SK-N-SH (cell line): ENCODE data around the gene DMGDH. TPM values are rescaled to one million over a fixed set of nuclear protein-coding genes. Genes with fewer than 3 reads are reported as not detected.

ENCODE experiments used
- CTCF ChIA-PET: fragments of 300-600, 350-600 bp; formaldehyde crosslinking; extraction: SDS; loops from one replicate; lab custom pipeline; 2021; lab: Yijun Ruan, JAX
- POLR2A ChIA-PET: fragments of 350-600 bp; sonication (Branson Sonifier 250); formaldehyde crosslinking; extraction: SDS; loops from one replicate; lab custom pipeline; 2020; ENCODE audit warnings: antibody characterized with exemption, inconsistent platforms; lab: Yijun Ruan, JAX
- DNase-seq: peaks from one replicate; pipeline ENCODE4 v3.0.0; 2012
- H2AFZ ChIP-seq: fragments of 200-600 bp; sonication (generic); 2 replicates; pipeline ENCODE4 v1.8.1; 2016; ENCODE audit warnings: antibody characterized with exemption, mild to moderate bottlenecking, low read depth
- H3F3A ChIP-seq: fragments of 200-600 bp; sonication (generic); replicated peaks from 2 replicates; pipeline ENCODE3; 2016; ENCODE audit warnings: antibody characterized with exemption, mild to moderate bottlenecking; ENCODE audit not compliant: insufficient read depth
- H3K27ac ChIP-seq, 2 experiments: fragments of 200-500 bp in 1 of 2; fragments of 200-600 bp in 1 of 2; sonication (Bioruptor generic) in 1 of 2; sonication (generic), shearing (Covaris generic) in 1 of 2; 2 replicates each; pipeline versions ENCODE4 v1.5.1 to v1.6.1; 2014 to 2016; ENCODE audit warnings: low read depth in 2 of 2, inconsistent platforms in 1 of 2, low read length in 1 of 2, mild to moderate bottlenecking in 1 of 2, mixed read lengths in 1 of 2
- H3K27me3 ChIP-seq: fragments of 200-600 bp; sonication (generic), shearing (Covaris generic); 2 replicates; pipeline ENCODE4 v1.6.1; 2016; ENCODE audit warnings: mixed run types; ENCODE audit not compliant: insufficient read depth
- H3K36me3 ChIP-seq, 2 experiments: fragments of 200-500 bp in 1 of 2; fragments of 200-600 bp in 1 of 2; sonication (Bioruptor generic) in 1 of 2; sonication (generic) in 1 of 2; replicated peaks in 1 of 2; 2 replicates each; pipeline versions ENCODE3 to v1.5.1; 2014 to 2016; ENCODE audit warnings: low read length in 1 of 2, mild to moderate bottlenecking in 1 of 2; ENCODE audit not compliant: insufficient read depth in 2 of 2, control insufficient read depth in 1 of 2
- H3K4me1 ChIP-seq, 2 experiments: fragments of 200-500 bp in 1 of 2; fragments of 200-600 bp in 1 of 2; sonication (Bioruptor generic) in 1 of 2; sonication (generic), shearing (Covaris generic) in 1 of 2; 2 replicates each; pipeline versions ENCODE4 v1.5.1 to v1.6.1; 2014 to 2016; ENCODE audit warnings: low read depth in 1 of 2, low read length in 1 of 2, mixed run types in 1 of 2; ENCODE audit not compliant: insufficient read depth in 2 of 2, control insufficient read depth in 1 of 2
- H3K4me2 ChIP-seq: fragments of 200-600 bp; sonication (generic), shearing (Covaris generic); 2 replicates; pipeline ENCODE4 v1.6.1; 2017; ENCODE audit warnings: mixed run types
- H3K4me3 ChIP-seq, 2 experiments: fragments of 200-500 bp in 1 of 2; fragments of 200-600 bp in 1 of 2; sonication (Bioruptor generic) in 1 of 2; sonication (generic), shearing (Covaris generic) in 1 of 2; 2 replicates each; pipeline versions ENCODE4 v1.5.1 to v1.8.1; 2014 to 2016; ENCODE audit warnings: low read depth in 2 of 2, inconsistent platforms in 1 of 2, low read length in 1 of 2, mild to moderate bottlenecking in 1 of 2, mixed read lengths in 1 of 2, moderate library complexity in 1 of 2
- H3K79me2 ChIP-seq: fragments of 200-600 bp; sonication (generic); 2 replicates; pipeline ENCODE4 v1.8.1; 2017; ENCODE audit warnings: mild to moderate bottlenecking; ENCODE audit not compliant: insufficient read depth
- H3K9ac ChIP-seq: fragments of 200-600 bp; sonication (generic); 2 replicates; pipeline ENCODE4 v1.6.1; 2017; ENCODE audit warnings: mixed run types
- H3K9me2 ChIP-seq: fragments of 200-600 bp; sonication (generic); 2 replicates; pipeline ENCODE4 v1.6.1; 2017; ENCODE audit warnings: mixed run types
- H3K9me3 ChIP-seq: fragments of 200-600 bp; sonication (generic); 2 replicates; pipeline ENCODE4 v1.6.1; 2017; ENCODE audit warnings: mixed run types, mild to moderate bottlenecking, moderate library complexity
- H4K20me1 ChIP-seq: fragments of 200-600 bp; sonication (generic); 2 replicates; pipeline ENCODE4 v1.6.1; 2017; ENCODE audit warnings: mild to moderate bottlenecking, mixed run types; ENCODE audit not compliant: insufficient read depth
- ELF1 ChIP-seq: IDR thresholded peaks from 2 replicates; pipeline ENCODE4 v1.4.0; 2012
- EZH2phosphoT487 ChIP-seq: fragments of 200-600 bp; sonication (generic); IDR thresholded peaks from 2 replicates; pipeline ENCODE4 v1.6.1; 2017; ENCODE audit warnings: low read depth, mixed run types, mild to moderate bottlenecking, antibody characterized with exemption, moderate library complexity, borderline replicate concordance
- FOSL2 ChIP-seq: IDR thresholded peaks from 2 replicates; pipeline ENCODE4 v1.4.0; 2012; ENCODE audit warnings: low read depth, mild to moderate bottlenecking, moderate library complexity, borderline replicate concordance
- FOXJ3 ChIP-seq: sonication (generic); formaldehyde crosslinking; IDR thresholded peaks from 2 replicates; pipeline ENCODE4 v1.5.1; 2020; ENCODE audit warnings: mild to moderate bottlenecking, missing genetic modification reagents
- GATA2 ChIP-seq: sonication (generic); formaldehyde crosslinking; IDR thresholded peaks from 2 replicates; pipeline ENCODE4 v1.5.0; 2020; ENCODE audit warnings: mild to moderate bottlenecking, missing genetic modification reagents
- NRF1 ChIP-seq: IDR thresholded peaks from 2 replicates; pipeline ENCODE4 v1.6.1; 2012; ENCODE audit warnings: low read depth, mild to moderate bottlenecking, low read length
- POLR2AphosphoS5 ChIP-seq: IDR thresholded peaks from 2 replicates; pipeline ENCODE4 v1.6.1; 2012; ENCODE audit warnings: low read depth, low read length
- RCOR1 ChIP-seq: fragments of 150-350 bp; IDR thresholded peaks from 2 replicates; pipeline ENCODE4 v1.6.1; 2017; ENCODE audit warnings: antibody characterized with exemption, low read length
- RFX5 ChIP-seq: IDR thresholded peaks from 2 replicates; pipeline ENCODE4 v1.6.1; 2012; ENCODE audit warnings: mild to moderate bottlenecking, improper control_type of control experiment, low read length
- SIN3A ChIP-seq: IDR thresholded peaks from 2 replicates; pipeline ENCODE4 v1.6.1; 2012; ENCODE audit warnings: low read depth, mild to moderate bottlenecking, low read length, moderate library complexity, borderline replicate concordance
- TCF12 ChIP-seq: IDR thresholded peaks from 2 replicates; pipeline ENCODE4 v1.4.0; 2012
- TEAD4 ChIP-seq: IDR thresholded peaks from 2 replicates; pipeline ENCODE4 v1.4.0; 2012; ENCODE audit warnings: mild to moderate bottlenecking, borderline replicate concordance; ENCODE audit not compliant: insufficient read depth
- WGBS: methylation state at CpG from one replicate; pipeline ENCODE4 v1.1.6; 2017; ENCODE audit warnings: low lambda C conversion rate; 5-methylcytosine and 5-hydroxymethylcytosine counted together
- polyA plus RNA-seq, 3 experiments: library from polyadenylated mRNA; depleted of rRNA; stranded (reverse); fragments of >200 nt; gene quantifications; 2 replicates each; pipeline ENCODE4 v1.2.3, GENCODE V29; 2012
- TF ChIP-seq, protein P1 (sequence below): IDR thresholded peaks from 2 replicates; pipeline ENCODE4; 2012
- TF ChIP-seq, protein P2 (sequence below): fragments of 200-600 bp; sonication (generic); IDR thresholded peaks from 2 replicates; pipeline ENCODE4 v1.6.1; 2017; ENCODE audit warnings: antibody characterized with exemption, mild to moderate bottlenecking, moderate library complexity
- TF ChIP-seq, protein P3 (sequence below): fragments of 150-350 bp; IDR thresholded peaks from 2 replicates; pipeline ENCODE4 v1.6.1; 2017; ENCODE audit warnings: antibody characterized with exemption, low read length, low read depth, borderline replicate concordance
- TF ChIP-seq, protein P4 (sequence below): fragments of 150-350 bp; IDR thresholded peaks from 2 replicates; pipeline ENCODE4 v1.6.1; 2016; ENCODE audit warnings: mild to moderate bottlenecking, low read depth, low read length

Gene DMGDH
- polyA plus RNA-seq, 1 of the 3 experiments (the other 2 are of a cell fraction), result 0.56 TPM

DNA sequence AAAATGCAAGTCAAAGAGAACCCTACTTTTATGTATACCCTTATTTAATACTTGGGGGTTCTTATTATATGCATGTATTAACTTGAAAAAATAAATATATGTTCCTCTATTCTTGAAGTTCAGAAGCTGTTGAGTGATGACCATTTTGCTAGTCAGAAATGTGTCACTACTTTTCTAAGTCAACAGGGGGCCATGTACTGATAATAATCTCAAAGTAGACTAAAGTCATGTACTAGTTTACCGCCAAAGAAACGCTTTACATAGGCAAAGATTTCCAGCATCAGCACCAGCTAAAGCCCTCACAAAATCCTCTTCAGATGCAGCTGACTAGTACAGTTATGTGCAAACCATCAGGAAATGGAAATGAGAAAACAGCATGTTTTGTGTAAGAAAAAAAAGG is 36.4 kb upstream of the DMGDH start:
- H4K20me1 ChIP-seq, result no peaks in the 10 kb centered on the region
- no peak overlapping the region for H3K4me2 ChIP-seq
- no peaks in the 10 kb centered on the region for H3K79me2 ChIP-seq
- TF ChIP-seq RCOR1 (no peak), ELF1 (no peak), SIN3A (no peak), GATA2 (CRISPR knock-in tag) (no peak), TEAD4 (no peak), FOSL2 (no peak), FOXJ3 (no peak), TCF12 (no peak), POLR2AphosphoS5 (no peak), EZH2phosphoT487 (no peak), RFX5 (no peak), NRF1 (no peak)
- TF ChIP-seq, protein P1, sequence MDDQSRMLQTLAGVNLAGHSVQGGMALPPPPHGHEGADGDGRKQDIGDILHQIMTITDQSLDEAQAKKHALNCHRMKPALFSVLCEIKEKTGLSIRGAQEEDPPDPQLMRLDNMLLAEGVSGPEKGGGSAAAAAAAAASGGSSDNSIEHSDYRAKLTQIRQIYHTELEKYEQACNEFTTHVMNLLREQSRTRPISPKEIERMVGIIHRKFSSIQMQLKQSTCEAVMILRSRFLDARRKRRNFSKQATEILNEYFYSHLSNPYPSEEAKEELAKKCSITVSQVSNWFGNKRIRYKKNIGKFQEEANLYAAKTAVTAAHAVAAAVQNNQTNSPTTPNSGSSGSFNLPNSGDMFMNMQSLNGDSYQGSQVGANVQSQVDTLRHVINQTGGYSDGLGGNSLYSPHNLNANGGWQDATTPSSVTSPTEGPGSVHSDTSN, result no peak
- TF ChIP-seq, protein P2, sequence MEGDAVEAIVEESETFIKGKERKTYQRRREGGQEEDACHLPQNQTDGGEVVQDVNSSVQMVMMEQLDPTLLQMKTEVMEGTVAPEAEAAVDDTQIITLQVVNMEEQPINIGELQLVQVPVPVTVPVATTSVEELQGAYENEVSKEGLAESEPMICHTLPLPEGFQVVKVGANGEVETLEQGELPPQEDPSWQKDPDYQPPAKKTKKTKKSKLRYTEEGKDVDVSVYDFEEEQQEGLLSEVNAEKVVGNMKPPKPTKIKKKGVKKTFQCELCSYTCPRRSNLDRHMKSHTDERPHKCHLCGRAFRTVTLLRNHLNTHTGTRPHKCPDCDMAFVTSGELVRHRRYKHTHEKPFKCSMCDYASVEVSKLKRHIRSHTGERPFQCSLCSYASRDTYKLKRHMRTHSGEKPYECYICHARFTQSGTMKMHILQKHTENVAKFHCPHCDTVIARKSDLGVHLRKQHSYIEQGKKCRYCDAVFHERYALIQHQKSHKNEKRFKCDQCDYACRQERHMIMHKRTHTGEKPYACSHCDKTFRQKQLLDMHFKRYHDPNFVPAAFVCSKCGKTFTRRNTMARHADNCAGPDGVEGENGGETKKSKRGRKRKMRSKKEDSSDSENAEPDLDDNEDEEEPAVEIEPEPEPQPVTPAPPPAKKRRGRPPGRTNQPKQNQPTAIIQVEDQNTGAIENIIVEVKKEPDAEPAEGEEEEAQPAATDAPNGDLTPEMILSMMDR, result no peak
- TF ChIP-seq, protein P3, sequence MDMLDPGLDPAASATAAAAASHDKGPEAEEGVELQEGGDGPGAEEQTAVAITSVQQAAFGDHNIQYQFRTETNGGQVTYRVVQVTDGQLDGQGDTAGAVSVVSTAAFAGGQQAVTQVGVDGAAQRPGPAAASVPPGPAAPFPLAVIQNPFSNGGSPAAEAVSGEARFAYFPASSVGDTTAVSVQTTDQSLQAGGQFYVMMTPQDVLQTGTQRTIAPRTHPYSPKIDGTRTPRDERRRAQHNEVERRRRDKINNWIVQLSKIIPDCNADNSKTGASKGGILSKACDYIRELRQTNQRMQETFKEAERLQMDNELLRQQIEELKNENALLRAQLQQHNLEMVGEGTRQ, result no peak
- TF ChIP-seq, protein P4, sequence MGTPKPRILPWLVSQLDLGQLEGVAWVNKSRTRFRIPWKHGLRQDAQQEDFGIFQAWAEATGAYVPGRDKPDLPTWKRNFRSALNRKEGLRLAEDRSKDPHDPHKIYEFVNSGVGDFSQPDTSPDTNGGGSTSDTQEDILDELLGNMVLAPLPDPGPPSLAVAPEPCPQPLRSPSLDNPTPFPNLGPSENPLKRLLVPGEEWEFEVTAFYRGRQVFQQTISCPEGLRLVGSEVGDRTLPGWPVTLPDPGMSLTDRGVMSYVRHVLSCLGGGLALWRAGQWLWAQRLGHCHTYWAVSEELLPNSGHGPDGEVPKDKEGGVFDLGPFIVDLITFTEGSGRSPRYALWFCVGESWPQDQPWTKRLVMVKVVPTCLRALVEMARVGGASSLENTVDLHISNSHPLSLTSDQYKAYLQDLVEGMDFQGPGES, result no peak
- no peaks in the 10 kb centered on the region for H3F3A ChIP-seq
- CTCF ChIA-PET, result interaction anchor here (0.8 to 3.7 kb wide), 7 partner anchors 8 to 83 kb away, joined by 3 to 24 read pairs (median 4); no protein-coding TSS in a partner anchor
- no peaks in the 10 kb centered on the region for H3K9me3 ChIP-seq
- H3K4me3 ChIP-seq, result no peak overlapping the region
- no peak overlapping the region for H3K9ac ChIP-seq
- H3K27ac ChIP-seq, result no peak overlapping the region
- H3K36me3 ChIP-seq, result no peaks in the 10 kb centered on the region
- POLR2A ChIA-PET, result no interaction called here
- WGBS, result 88% methylated on average over 2 of the region's 2 CpGs
- H2AFZ ChIP-seq, result no peak overlapping the region
- no peaks in the 10 kb centered on the region for H3K9me2 ChIP-seq
- peaks cover 0 to 14% of the 10 kb centered on the region in 2 experiments; a peak in 2 of 4 replicates for H3K4me1 ChIP-seq
- DNase-seq, result no peak
- H3K27me3 ChIP-seq, result peaks cover 3% of the 10 kb centered on the region; the same call in 1 of the 2 replicates
